HG02981 (cell line): ENCODE measurements around the gene ZNF436.
"Not testable (repeated sequence)": the region's sequence is repeated elsewhere in the genome, so short reads cannot be mapped to it uniquely, and the experiment has no call there.

Experiments used
- ATAC-seq: cut with Tn5 transposase; IDR thresholded peaks from one replicate; pipeline ENCODE4 v1.9.1; 2021; ENCODE audit warnings: mild to moderate bottlenecking, moderate library complexity; ENCODE audit not compliant: unreplicated experiment

Gene ZNF436

GRCh38 chr1:23330846-23331245 is 38.8 kb downstream of the ZNF436 start:
- ATAC-seq: no peak

GRCh38 chr1:23325393-23325792 is 44.2 kb downstream of the ZNF436 start:
- ATAC-seq: no peak

- ATAC-seq: no peak
Measured at GRCh38 chr1:23322770-23323169, 46.9 kb downstream of the ZNF436 start.

GRCh38 chr1:23310280-23310679 is 59.4 kb downstream of the ZNF436 start:
- ATAC-seq: not testable (repeated sequence)
